ENCODE data around the gene PLA2G4C.

- no peak for TF ChIP-seq CTCF (conservative IDR thresholded peaks at IDR 0.05 in 1 of 2, IDR thresholded peaks at IDR 0.05 in 1 of 2; ENCODE audit: extremely low read depth in 1 of 2, insufficient read depth in 1 of 2, low read depth in 1 of 2, low read length in 2 of 2)
- no peak for TF ChIP-seq EZH2 (IDR thresholded peaks at IDR 0.05; ENCODE audit: borderline replicate concordance, low read length)
Observed at GRCh38 chr19:48117515-48118130, 7.0 kb upstream of the PLA2G4C start.

Measured in mammary epithelial cell (primary cell).